Stimulated activated CD8-positive, alpha-beta memory T cell treated with anti-CD3 and anti-CD28 coated beads, Interleukin-12 subunit alpha, Interleukin-12 subunit beta, amount 100 ng/mL, for 4 hours (primary cell): ENCODE measurements around the gene ZNF174.

Source experiments
- DNase-seq: peaks from one replicate; pipeline ENCODE4 v3.0.0-alpha.2; 2020; ENCODE audit warnings: low read depth

The ZNF174 gene

GRCh38 chr16:3443108-3444031, 42.4 kb downstream of the ZNF174 start, which contains the start of the genes NAA60 and ZNF597:
Gene NAA60 (plus strand): TSS chr16:3443680. CDS start chr16:3476228, 32,548 bp downstream.
Gene ZNF597 (minus strand): TSS chr16:3443504. CDS start chr16:3443153, 351 bp downstream.
- DNase-seq, result peak; percentile 62

- DNase-seq, result no peak
Measured at GRCh38 chr16:3444032-3444388, 43.0 kb downstream of the ZNF174 start.

- no peak for DNase-seq
Measured at GRCh38 chr16:3454093-3454492, 53.1 kb downstream of the ZNF174 start.

GRCh38 chr16:3454631-3455147, 53.7 kb downstream of the ZNF174 start:
- DNase-seq, result no peak

- peak; percentile 85 for DNase-seq
Measured at GRCh38 chr16:3457434-3458252, 56.6 kb downstream of the ZNF174 start.

GRCh38 chr16:3458278-3458851, 57.4 kb downstream of the ZNF174 start:
- DNase-seq, result no peak

- DNase-seq, result no peak
Measured at GRCh38 chr16:3458852-3459361, 57.9 kb downstream of the ZNF174 start.
